GM12873 (cell line): ENCODE results near the gene PPIA.

Experiments used
- CTCF ChIP-seq: IDR thresholded peaks from 2 replicates; pipeline ENCODE4 v1.5.1; 2012; ENCODE audit warnings: low read depth, mild to moderate bottlenecking, moderate library complexity, low read length, control low read depth; ENCODE audit not compliant: insufficient read depth; ENCODE audit errors: missing control alignments

Gene PPIA

GRCh38 chr7:44796504-44797328 lies at the start of gene PPIA:
TSS of gene PPIA (plus strand) at chr7:44796681. CDS start at chr7:44796725, 44 bp downstream.
- no peak for TF ChIP-seq CTCF

GRCh38 chr7:44748045-44748947 lies 48.2 kb upstream of the PPIA start, which contains the start of gene ZMIZ2:
TSS of gene ZMIZ2 (plus strand) at chr7:44748847. CDS start at chr7:44756250, 7,403 bp downstream.
- no peak for TF ChIP-seq CTCF

DNA sequence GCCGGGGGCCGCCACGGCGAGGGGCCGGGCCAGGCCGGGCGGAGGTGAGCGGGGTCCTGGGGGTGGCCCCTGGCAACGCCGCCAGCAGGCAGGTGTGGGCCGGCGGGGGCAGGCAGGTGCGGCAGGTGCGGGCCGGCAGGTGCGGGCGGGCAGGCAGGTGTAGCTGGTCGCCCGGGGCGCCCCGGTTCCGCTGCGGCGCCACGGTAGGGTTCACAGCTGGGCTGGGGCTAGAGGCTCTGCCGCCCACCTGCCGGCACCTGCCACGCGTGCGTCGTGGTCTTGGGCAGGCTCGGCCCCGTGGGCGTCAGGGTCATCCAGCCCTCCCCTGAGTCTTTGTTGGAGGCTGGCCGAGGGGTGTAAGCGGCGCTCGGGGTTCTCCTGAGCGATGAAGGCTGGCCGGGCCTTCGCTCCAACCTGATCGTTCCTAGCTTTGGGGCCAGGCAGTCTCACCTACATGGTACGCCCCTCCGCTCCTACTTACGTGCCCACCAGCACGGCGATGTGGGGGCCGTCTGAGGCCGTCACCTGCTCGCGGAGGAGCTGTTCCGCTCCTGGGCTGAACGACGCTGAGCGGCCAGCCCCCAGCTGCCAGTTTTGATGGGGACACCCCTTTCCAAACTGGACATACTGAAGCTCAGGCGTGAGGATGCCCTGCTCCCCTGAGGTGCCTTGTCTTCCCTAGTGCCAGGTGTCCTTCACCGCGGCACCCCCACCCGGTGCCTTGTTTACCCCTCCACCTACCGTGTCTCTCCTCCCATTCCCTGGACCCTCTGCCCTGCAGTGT lies 47.3 kb upstream of the PPIA start:
- TF ChIP-seq CTCF: no peak

GRCh38 chr7:44749992-44750391 lies 46.5 kb upstream of the PPIA start:
- no peak for TF ChIP-seq CTCF

DNA sequence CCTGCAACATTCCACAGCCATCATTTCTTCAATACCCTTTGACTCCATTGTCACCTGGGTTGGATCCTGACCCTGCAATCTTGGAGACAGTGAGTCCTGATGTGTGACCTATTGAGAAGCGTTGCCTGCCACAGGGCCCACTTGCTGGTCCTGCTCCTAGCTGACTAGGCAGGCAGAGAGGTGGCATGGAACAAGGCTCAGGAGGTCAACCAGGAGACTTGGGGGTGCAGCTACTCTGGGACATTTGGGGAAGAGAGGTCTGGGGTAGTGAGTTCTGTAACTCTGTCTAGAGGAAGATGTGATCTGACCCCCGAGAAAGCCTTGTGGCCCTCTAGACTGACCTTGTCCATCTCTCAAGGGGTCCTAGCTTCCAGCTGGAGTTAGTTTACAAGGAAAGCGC lies 46.1 kb upstream of the PPIA start:
- TF ChIP-seq CTCF: no peak

GRCh38 chr7:44750921-44751571 lies 45.4 kb upstream of the PPIA start:
- no peak for TF ChIP-seq CTCF
